Activated T-helper 1 cell treated with anti-CD3 and anti-CD28 coated beads, Interleukin-12 subunit alpha, Interleukin-12 subunit beta, Interleukin-2, Interleukin-4 antibody, amounts not matched to agents 30 ng/mL and 10 ng/mL and 1 ng/mL, durations not matched to agents 14 hours and 24 hours and 36 hours (primary cell): ENCODE measurements around the gene DCDC2. TPM values are rescaled to one million over a fixed set of nuclear protein-coding genes. Genes with fewer than 3 reads are reported as not detected.
"Not testable (repeated sequence)": the region's sequence is repeated elsewhere in the genome, so short reads cannot be mapped to it uniquely, and the experiment has no call there.

Experiments used
- DNase-seq: peaks from one replicate; pipeline ENCODE4 v3.0.0; 2021; ENCODE audit warnings: low spot score
- H3K27ac Mint-ChIP-seq: one replicate; pipeline ENCODE4 v1.8.0; 2021; ENCODE audit warnings: mild to moderate bottlenecking, mixed read lengths
- H3K27me3 Mint-ChIP-seq: one replicate; pipeline ENCODE4 v1.8.0; 2022; ENCODE audit warnings: mild to moderate bottlenecking, moderate library complexity, mixed read lengths; ENCODE audit not compliant: insufficient read depth
- H3K36me3 Mint-ChIP-seq: one replicate; pipeline ENCODE4 v1.8.0; 2021; ENCODE audit warnings: low read depth, mixed read lengths
- H3K4me1 Mint-ChIP-seq: one replicate; pipeline ENCODE4 v1.8.0; 2021; ENCODE audit warnings: low read depth, mixed read lengths
- H3K4me3 Mint-ChIP-seq: one replicate; pipeline ENCODE4 v1.8.0; 2021; ENCODE audit warnings: mild to moderate bottlenecking, moderate library complexity, mixed read lengths
- H3K9me3 Mint-ChIP-seq: one replicate; pipeline ENCODE4 v1.8.0; 2021; ENCODE audit warnings: mixed read lengths
- intact Hi-C: fragments of 100-400 bp; cut with micrococcal nuclease; formaldehyde crosslinking; loops from one replicate; pipeline ENCODE4 v1.15.1; 2024
- total RNA-seq: library from RNA; stranded (reverse); gene quantifications from 2 replicates; pipeline ENCODE4 v1.2.3, GENCODE V29; 2022

The DCDC2 gene
- total RNA-seq, 1 donor from 2014 or later: not detected

DNA sequence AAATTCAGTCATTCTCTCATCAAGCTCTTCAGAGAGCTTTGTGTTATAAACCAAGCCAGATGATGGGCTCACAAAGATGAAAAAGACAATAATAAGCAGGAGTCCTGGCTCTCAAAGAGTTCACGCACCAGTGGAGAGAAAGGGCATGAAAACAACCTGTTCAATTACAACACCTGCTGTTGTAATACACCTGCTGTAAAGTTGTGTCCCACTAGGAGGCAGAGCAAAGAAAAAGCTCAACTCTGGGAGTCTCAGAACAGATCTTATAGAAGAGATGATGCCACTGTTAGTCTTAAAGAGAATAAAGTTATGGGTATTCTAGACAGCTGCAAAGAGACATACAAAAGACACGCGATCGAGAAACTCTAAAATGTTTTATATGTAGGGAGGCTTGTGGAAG is 100.6 kb downstream of the DCDC2 start:
- no peak overlapping the region for H3K4me3 Mint-ChIP-seq
- H3K36me3 Mint-ChIP-seq: no peaks in the 10 kb centered on the region
- no peaks in the 10 kb centered on the region for H3K4me1 Mint-ChIP-seq
- intact Hi-C loops: no loop called here
- no peak for DNase-seq
- H3K27ac Mint-ChIP-seq: no peak overlapping the region
- H3K27me3 Mint-ChIP-seq: peaks cover 5% of the 10 kb centered on the region
- peaks cover 1% of the 10 kb centered on the region for H3K9me3 Mint-ChIP-seq

DNA sequence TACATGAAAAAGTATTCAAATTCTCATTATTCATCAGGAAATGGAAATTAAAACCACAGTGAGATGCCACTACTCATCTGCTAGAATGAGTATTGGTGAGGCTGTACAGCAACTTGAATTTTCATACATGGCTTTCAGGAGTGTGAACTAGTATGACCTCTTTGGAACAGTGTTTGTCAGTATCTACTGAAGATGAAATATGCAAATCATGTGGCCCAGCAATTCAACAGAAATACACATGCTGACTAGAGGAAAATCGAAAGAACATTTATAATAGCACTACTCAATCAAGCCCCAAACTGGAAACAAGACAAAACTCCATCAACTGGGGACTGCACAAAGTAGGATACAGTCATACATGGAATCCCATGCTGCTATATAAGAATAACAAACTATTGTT is 102.2 kb downstream of the DCDC2 start:
- intact Hi-C loops: no loop called here
- Mint-ChIP-seq H3K4me1 (no peaks in the 10 kb centered on the region), H3K27ac (no peak overlapping the region), H3K9me3 (peaks cover 3% of the 10 kb centered on the region), H3K27me3 (peaks cover 5% of the 10 kb centered on the region), H3K4me3 (no peak overlapping the region), H3K36me3 (no peaks in the 10 kb centered on the region)
- no peak for DNase-seq

DNA sequence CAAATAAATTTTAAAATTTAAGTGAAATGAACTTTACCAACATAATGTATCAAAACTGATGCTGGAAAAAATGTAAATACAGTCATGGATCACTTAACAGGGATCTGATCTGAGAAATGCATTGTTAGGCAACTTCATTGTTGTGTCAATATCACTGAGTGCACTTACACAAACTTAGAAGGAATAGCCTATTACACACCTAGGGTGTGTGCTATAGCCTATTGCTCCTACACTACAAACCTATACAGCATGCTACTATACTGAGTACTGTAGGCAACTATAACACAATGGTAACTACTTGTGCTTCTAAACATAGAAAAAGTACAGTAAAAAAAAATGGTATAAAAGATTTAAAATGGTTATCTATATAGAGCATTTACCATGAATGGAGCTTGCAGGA is 104.5 kb downstream of the DCDC2 start:
- no peak overlapping the region for H3K4me3 Mint-ChIP-seq
- intact Hi-C loops: no loop called here
- no peaks in the 10 kb centered on the region for H3K4me1 Mint-ChIP-seq

DNA sequence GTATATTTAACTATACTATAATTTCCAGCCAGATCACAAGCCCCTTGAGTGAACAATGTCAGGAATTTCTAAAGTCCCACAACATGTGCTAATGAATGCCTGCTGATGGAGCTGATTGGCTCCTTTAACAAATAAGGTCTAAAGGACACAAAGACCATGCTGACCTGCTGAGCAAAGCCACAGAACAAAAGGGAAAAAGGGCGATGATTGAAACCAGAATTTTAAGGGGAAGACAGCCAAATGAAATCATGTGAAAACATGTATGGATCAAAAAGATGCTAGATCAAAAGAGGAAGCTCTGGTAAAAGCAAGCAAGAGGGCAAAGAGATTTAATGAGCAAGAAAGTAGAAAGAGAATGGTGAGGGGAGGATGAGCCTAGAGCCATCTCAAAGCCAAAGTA is 105.6 kb downstream of the DCDC2 start:
- no peak overlapping the region for H3K27ac Mint-ChIP-seq
- no peak overlapping the region for H3K4me3 Mint-ChIP-seq
- H3K9me3 Mint-ChIP-seq: peaks cover 3% of the 10 kb centered on the region
- intact Hi-C loops: no loop called here
- no peaks in the 10 kb centered on the region for H3K27me3 Mint-ChIP-seq
- H3K4me1 Mint-ChIP-seq: no peaks in the 10 kb centered on the region
- no peaks in the 10 kb centered on the region for H3K36me3 Mint-ChIP-seq
- no peak for DNase-seq

More for the DNA sequence above, 104.5 kb downstream of the DCDC2 start:
- Mint-ChIP-seq H3K9me3 (peaks cover 3% of the 10 kb centered on the region), H3K36me3 (no peaks in the 10 kb centered on the region), H3K27ac (no peak overlapping the region), H3K27me3 (no peaks in the 10 kb centered on the region)
- no peak for DNase-seq

DNA sequence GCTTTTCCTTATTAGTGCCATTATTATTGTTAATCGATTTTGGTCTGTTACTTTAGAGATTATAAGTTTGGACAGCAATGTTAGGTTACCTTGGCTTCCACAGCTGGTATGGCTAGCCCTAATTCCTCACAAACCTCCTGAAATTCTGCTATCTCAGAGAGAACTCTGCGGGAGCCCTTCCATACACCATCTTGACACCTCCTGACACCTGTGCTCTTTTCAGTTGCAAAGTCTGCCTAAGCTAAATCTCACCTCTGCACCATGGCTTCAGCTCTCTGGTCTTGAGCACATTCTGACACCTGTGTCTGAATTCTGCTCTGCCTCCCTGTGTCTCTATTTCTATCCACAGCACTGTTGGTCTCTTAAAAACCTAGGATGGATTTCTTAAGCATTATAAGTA is 106.5 kb downstream of the DCDC2 start:
- no peak overlapping the region for H3K27ac Mint-ChIP-seq
- H3K4me1 Mint-ChIP-seq: no peaks in the 10 kb centered on the region
- peaks cover 3% of the 10 kb centered on the region for H3K9me3 Mint-ChIP-seq
- intact Hi-C loops: no loop called here
- no peak for DNase-seq
- H3K36me3 Mint-ChIP-seq: no peaks in the 10 kb centered on the region
- H3K4me3 Mint-ChIP-seq: no peak overlapping the region
- no peaks in the 10 kb centered on the region for H3K27me3 Mint-ChIP-seq

DNA sequence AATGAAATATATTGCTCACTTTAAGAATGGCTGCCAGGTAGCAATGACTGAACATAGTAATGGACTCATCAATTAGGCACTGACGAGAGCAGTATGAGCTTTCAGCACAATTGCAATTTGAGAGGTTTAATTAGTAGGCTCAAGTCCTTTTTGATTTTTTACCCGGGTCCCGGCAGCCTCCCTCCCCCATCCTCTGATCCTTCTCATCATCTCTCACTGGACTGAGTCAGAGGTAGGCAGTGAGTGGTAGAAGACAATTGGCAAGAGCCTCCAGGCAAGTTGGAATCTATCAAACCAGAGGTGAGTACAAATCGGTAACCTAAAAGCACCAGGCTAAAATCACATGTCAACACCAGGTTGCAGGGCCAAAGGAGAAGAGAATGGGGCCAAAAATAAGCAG is 107.9 kb downstream of the DCDC2 start:
- DNase-seq: no peak
- intact Hi-C loops: no loop called here
- Mint-ChIP-seq H3K9me3 (peaks cover 3% of the 10 kb centered on the region), H3K27me3 (no peaks in the 10 kb centered on the region), H3K36me3 (no peaks in the 10 kb centered on the region), H3K27ac (no peak overlapping the region), H3K4me3 (no peak overlapping the region), H3K4me1 (no peaks in the 10 kb centered on the region)

DNA sequence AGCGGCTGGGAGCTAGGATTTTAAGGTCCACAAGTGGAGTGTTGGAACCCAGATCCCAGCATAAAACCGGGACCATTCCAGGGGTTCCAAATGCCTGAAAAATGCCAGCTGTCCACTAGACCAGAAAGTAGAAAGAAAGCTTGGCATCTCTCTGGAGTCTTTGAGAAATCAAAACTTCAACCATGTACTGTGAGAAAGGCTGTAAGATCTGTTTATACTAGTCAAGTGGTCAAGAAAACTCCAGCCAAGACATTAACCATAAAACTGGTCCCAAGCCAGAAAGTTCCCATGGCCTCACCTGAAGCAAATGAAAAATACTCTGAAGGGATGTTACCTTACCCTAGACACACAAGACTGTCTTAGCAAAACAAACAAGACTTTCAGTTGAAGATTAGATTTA is 112.6 kb downstream of the DCDC2 start:
- DNase-seq: no peak
- intact Hi-C loops: no loop called here
- Mint-ChIP-seq H3K9me3 (no peaks in the 10 kb centered on the region), H3K27me3 (no peaks in the 10 kb centered on the region), H3K27ac (no peak overlapping the region), H3K4me1 (no peaks in the 10 kb centered on the region), H3K36me3 (no peaks in the 10 kb centered on the region), H3K4me3 (no peak overlapping the region)

DNA sequence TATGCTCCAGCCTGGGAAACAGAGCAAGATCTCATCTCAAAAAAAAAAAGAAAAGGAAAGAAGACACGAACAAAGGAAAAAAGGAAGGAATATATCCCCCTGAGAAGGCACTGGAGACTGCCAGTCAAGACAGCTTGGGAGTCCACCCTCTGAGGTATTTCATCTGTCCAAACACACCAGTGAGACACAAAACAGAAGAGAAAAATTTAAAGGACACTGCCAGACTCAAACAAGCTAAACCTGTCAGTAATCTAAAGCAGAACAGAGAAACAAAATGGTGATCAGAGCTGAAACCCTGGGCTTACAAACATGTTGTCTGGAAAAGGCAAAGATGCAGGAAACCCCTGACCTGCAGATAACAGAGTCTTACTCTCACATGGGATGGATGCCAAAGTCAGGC is 114.9 kb downstream of the DCDC2 start:
- DNase-seq: no peak
- H3K4me1 Mint-ChIP-seq: no peaks in the 10 kb centered on the region
- H3K27me3 Mint-ChIP-seq: no peaks in the 10 kb centered on the region
- no peak overlapping the region for H3K4me3 Mint-ChIP-seq
- no peaks in the 10 kb centered on the region for H3K9me3 Mint-ChIP-seq
- H3K36me3 Mint-ChIP-seq: no peaks in the 10 kb centered on the region
- no peak overlapping the region for H3K27ac Mint-ChIP-seq
- intact Hi-C loops: no loop called here

DNA sequence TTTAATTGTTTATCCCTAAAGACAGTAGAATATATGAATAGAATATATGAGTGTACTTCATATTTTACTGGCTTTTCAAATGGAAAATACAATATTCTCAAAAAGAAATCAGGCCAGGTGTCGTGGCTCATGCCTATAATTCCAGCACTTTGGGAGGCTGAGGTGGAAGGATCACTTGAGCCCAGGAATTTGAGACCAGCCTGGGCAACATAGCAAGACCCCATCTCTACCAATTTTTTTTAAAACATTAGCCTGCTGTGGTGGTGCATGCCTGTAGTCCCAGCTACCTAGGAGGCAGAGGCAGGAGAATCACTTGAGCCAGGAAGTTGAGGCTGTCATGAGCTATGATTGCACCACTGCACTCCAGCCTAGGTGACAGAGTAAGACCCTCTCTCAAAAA is 116.1 kb downstream of the DCDC2 start:
- DNase-seq, H3K27ac Mint-ChIP-seq, H3K36me3 Mint-ChIP-seq, H3K4me3 Mint-ChIP-seq, intact Hi-C loops, H3K4me1 Mint-ChIP-seq, H3K27me3 Mint-ChIP-seq, H3K9me3 Mint-ChIP-seq: not testable (repeated sequence)

DNA sequence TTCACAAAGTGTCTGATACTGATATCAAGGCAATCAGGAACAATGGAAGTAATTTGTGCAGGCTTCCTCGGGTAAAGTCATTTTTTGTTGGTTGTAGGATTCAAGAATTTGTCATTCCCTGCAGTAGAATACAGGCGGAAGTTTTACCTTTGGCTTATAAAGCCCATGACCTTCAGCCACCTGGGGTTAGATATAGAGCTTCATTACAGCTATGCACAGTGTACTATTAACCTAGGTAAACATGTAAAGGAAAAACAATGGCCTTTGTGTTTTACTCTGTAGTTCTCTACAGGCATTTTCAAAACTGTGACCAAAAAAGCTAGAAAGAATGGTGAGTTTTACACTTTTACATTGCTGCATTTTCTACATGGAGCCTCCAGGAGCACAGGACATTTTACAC is 116.9 kb downstream of the DCDC2 start:
- Mint-ChIP-seq H3K4me1 (no peaks in the 10 kb centered on the region), H3K27ac (no peak overlapping the region), H3K27me3 (no peaks in the 10 kb centered on the region), H3K9me3 (peaks cover 7% of the 10 kb centered on the region), H3K36me3 (no peaks in the 10 kb centered on the region), H3K4me3 (no peak overlapping the region)
- intact Hi-C loops: no loop called here
- no peak for DNase-seq

DNA sequence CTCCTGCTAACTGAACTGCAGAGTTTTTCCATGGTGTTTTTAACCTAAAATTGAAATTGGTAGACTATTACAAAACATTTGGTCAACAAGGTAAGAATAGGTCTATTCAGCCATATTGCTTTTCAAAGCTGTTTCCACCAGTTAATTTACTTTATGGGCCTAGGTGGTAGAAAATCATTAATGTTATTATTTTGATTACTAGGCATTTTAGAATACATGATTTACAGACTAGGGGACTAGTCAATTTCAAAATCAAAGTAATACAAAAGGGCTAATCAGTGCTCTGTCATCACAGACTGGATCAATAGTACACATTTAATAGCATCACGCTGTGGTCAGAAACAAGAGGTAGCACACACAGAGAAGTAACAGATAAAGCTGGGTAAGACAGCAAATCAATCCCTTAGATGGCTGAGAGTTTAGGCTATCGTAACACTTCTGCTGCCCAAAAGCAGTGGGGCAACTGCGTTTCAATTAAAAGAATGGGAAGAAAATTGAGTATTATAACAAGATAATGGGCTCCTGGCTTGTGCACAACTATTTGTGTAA is 117.4 kb downstream of the DCDC2 start:
- DNase-seq: no peak
- Mint-ChIP-seq H3K27ac (no peak overlapping the region), H3K27me3 (no peaks in the 10 kb centered on the region), H3K4me1 (no peaks in the 10 kb centered on the region), H3K9me3 (peaks cover 7% of the 10 kb centered on the region), H3K4me3 (no peak overlapping the region), H3K36me3 (no peaks in the 10 kb centered on the region)
- intact Hi-C loops: no loop called here

DNA sequence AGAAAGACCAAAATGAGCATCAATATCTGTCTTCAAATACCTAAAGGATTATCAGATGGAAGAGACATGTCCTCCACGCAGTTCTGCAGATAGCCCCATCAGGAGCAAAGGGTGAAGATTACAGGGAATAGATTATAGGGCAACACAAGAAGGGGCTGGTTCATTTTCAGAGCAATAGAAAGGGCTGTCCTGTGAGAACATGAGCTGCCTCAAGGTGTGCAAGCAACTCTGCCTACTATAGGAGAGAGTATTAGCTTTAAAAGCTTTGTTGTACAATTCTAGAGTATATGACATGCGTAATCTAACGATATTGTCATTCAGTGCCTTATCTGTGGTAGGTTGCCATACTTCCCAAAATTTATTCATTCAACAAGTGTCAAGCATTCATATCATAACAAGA is 119.2 kb downstream of the DCDC2 start:
- Mint-ChIP-seq H3K4me3 (no peak overlapping the region), H3K9me3 (peaks cover 7% of the 10 kb centered on the region), H3K4me1 (no peaks in the 10 kb centered on the region), H3K27me3 (peaks cover 3% of the 10 kb centered on the region), H3K36me3 (no peaks in the 10 kb centered on the region), H3K27ac (no peak overlapping the region)
- DNase-seq: no peak
- intact Hi-C loops: no loop called here

DNA sequence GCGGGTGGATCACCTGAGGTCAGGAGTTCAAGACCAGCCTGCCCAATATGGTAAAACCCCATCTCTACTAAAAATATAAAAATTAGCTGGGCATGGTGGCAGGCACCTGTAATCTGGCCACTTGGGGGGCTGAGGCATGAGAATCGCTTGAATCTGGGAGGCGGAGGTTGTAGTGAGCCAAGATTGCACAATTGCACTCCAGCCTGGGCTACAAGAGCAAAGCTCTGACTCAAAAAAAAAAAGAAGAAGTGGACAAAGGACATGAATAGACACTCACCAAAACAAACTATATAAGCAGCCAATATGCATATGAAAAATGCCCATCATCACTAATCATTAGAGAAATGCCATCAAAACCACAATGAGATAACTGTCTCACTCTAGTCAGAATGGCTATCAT is 121.1 kb downstream of the DCDC2 start:
- intact Hi-C loops, H3K4me1 Mint-ChIP-seq, H3K36me3 Mint-ChIP-seq, H3K27me3 Mint-ChIP-seq, H3K4me3 Mint-ChIP-seq, H3K9me3 Mint-ChIP-seq, DNase-seq: not testable (repeated sequence)
- H3K27ac Mint-ChIP-seq: peak overlapping the region; percentile 66

DNA sequence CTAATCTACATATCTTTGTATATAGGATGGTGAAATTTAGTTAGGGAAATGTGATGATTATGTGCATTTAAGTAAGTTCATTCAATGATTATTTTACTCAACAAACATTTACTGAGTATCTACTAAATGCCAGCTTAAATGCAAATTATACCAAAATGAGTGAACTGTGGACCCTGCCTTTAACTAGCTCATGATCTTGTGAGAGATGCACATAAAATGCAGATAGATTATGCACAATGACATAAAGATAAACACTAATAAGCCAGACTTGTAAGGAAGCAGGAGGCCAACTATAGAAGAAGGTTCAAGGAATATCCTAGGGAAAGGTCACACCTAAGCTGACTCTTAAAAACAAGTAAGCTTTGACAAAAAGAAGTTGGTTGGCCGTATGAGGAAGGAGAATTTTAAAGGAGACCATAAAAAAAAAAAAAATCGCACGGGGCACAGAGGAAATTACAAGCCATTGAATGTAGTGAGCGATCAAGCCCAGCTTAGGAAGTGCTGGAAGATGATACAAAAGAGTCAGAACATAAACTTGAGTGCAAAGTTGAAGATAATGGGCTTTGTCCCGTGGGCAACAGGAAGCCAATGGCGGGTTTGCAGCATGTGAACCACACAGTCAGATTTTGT is 123.9 kb downstream of the DCDC2 start:
- intact Hi-C loops: no loop called here
- Mint-ChIP-seq H3K4me1 (no peaks in the 10 kb centered on the region), H3K27me3 (peaks cover 6% of the 10 kb centered on the region), H3K4me3 (no peak overlapping the region), H3K27ac (no peak overlapping the region), H3K9me3 (peaks cover 7% of the 10 kb centered on the region), H3K36me3 (no peaks in the 10 kb centered on the region)
- DNase-seq: no peak
